ACC112 (cell line): ENCODE results near the gene HMCN1.
"Not testable (repeated sequence)": the region's sequence is repeated elsewhere in the genome, so short reads cannot be mapped to it uniquely, and the experiment has no call there.

Source experiments
- H2AFZ ChIP-seq: fragments of 200-600 bp; sonication (generic); one replicate; pipeline ENCODE4 v1.6.0; 2017; ENCODE audit warnings: antibody characterized with exemption, low read length; ENCODE audit not compliant: unreplicated experiment
- H3K27ac ChIP-seq: fragments of 200-600 bp; sonication (generic); 2 replicates; pipeline ENCODE4 v1.5.1; 2014; ENCODE audit warnings: low read depth, mild to moderate bottlenecking, antibody characterized with exemption, low read length, moderate library complexity
- H3K27me3 ChIP-seq: fragments of 200-600 bp; sonication (generic); 2 replicates; pipeline ENCODE4 v1.6.1; 2014; ENCODE audit warnings: mild to moderate bottlenecking, antibody characterized with exemption, low read length, moderate library complexity, mixed read lengths; ENCODE audit not compliant: insufficient read depth
- H3K36me3 ChIP-seq: fragments of 200-600 bp; sonication (generic); 2 replicates; pipeline ENCODE4 v1.6.1; 2016; ENCODE audit warnings: mild to moderate bottlenecking, antibody characterized with exemption, low read length, moderate library complexity, mixed read lengths; ENCODE audit not compliant: insufficient read depth
- H3K4me1 ChIP-seq: fragments of 200-600 bp; sonication (generic); one replicate; pipeline ENCODE4 v1.6.1; 2016; ENCODE audit warnings: low read length, mixed read lengths; ENCODE audit not compliant: insufficient read depth, unreplicated experiment, control insufficient read depth
- H3K4me3 ChIP-seq: fragments of 200-600 bp; sonication (generic); 2 replicates; pipeline ENCODE4 v1.5.1; 2014; ENCODE audit warnings: mild to moderate bottlenecking, low read depth, low read length
- H3K79me2 ChIP-seq: fragments of 200-600 bp; sonication (generic); one replicate; pipeline ENCODE4 v1.6.0; 2016; ENCODE audit warnings: low read length; ENCODE audit not compliant: control insufficient read depth, unreplicated experiment, insufficient read depth

HMCN1 gene

DNA sequence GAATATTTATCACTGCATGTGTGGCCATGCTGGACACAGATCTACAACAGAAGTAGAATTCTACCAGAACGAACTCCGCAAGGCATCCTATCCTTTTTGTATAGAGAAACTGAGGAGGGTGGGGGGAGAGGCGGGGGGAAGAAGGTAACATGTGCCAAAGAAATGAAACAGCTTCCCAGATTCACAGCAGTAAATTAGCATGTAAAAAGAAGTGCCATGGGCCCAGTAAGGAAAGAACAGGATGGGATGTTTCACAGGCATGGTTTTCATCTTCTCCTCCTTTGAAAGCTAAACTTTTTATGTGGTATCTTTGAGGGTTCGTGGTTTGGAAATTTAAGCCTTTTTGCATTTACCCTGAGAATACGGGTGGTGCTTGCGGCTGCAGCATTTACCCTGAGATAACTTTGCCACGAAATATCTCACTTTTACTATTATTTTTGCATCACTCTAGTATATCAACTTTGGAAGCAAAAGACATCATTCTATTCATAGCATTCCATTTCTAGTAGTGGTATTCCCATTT is 471.9 kb downstream of the HMCN1 start:
- H3K4me1 ChIP-seq: peaks cover 12% of the 10 kb centered on the region
- no peak overlapping the region for H2AFZ ChIP-seq

DNA sequence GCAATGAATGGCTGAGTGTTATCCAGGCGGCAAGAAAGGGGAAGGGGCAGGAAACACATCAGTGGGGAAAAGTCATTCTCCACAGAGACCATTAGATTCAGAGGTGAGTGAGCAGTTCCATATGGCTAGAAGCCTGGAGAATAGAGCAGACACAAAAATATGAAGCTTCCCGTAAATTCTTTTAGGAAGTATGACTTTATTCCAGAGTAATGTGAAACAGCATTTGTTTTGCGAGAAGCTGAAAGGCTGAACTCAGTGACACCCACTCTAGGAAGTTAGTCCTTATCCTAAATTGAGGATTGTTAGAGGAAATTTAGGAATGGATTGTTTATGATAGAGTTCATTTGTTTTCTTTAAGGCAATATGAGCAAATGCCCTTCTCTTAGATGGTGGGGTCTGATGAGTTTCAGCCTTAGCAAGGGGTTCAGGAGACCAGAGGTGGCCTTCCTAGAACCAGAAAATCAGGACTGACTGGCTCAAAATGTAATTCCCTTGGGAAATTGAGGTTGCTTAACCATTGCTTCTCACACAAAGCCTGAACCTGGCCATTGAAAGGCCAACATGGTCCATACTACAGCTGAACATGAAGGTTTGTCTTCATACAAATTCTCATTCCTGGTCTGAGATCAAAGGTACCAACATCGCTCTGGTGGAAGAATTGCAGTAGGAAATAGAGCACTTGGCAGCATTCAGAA is 473.3 kb downstream of the HMCN1 start:
- H3K27me3 ChIP-seq: no peaks in the 10 kb centered on the region
- no peaks in the 10 kb centered on the region for H3K36me3 ChIP-seq
- H3K79me2 ChIP-seq: no peaks in the 10 kb centered on the region
- H3K4me1 ChIP-seq: peaks cover 7% of the 10 kb centered on the region
- no peak overlapping the region for H2AFZ ChIP-seq
- no peak overlapping the region for H3K4me3 ChIP-seq
- H3K27ac ChIP-seq: no peak overlapping the region

More for the DNA sequence above, 471.9 kb downstream of the HMCN1 start:
- H3K36me3 ChIP-seq: no peaks in the 10 kb centered on the region
- no peak overlapping the region for H3K4me3 ChIP-seq
- no peaks in the 10 kb centered on the region for H3K79me2 ChIP-seq
- no peak overlapping the region for H3K27ac ChIP-seq
- H3K27me3 ChIP-seq: no peaks in the 10 kb centered on the region

DNA sequence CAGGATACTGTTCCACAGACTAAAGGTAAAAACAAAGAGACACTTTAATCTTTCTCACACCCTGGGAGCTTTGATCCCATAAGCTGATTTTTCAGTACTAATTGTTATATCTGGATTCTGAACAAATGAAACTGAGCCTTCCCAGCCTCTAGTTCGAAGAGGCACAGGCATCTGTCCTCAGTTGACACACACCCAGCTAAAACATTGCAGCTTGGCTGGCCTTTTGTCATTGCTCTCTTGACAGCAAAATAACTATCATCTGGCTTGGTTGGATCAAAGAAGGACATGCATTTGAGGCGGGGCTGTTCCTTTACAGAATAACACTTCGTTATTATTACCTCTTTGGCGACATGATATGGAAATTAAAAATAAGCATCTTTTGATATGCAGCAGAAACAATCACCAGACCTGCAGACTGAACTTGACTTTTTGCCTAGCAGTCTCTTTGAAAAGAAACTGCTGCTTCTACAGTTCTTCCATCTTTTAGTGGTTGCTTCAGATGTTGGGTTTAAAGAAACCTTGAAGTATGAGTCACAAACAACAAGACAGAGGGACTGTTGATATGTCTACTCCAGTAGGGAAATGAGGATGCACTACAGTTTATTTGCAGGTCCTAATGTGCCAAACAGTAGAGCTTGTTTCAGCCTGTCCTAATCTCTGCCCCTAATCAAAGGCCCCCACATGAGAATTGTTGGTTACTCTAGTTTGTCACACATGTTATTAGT is 474.4 kb downstream of the HMCN1 start:
- H3K4me1 ChIP-seq: peaks cover 7% of the 10 kb centered on the region
- H3K27me3 ChIP-seq: no peaks in the 10 kb centered on the region
- H3K27ac ChIP-seq: no peak overlapping the region
- no peaks in the 10 kb centered on the region for H3K79me2 ChIP-seq
- H2AFZ ChIP-seq: peak overlapping the region; percentile 2
- H3K4me3 ChIP-seq: no peak overlapping the region
- H3K36me3 ChIP-seq: no peaks in the 10 kb centered on the region

DNA sequence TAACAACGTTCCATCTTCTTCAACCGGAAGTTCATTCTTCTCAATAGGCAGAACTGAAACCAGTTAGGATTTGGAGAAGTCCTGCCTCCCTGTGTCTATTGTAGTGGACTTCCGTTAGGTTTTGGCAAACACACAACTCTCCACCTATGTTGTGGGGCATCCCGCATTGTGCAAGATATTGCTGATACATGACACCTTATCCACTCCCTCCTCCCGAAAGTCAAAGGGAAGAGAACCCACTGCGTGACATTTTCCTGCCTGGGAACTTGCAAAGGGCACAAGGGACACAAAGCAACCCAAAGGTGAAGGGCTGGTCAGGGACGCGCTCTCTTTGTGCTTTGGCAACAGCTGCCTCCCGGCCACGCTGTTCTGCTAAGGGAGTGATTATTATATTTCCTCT is 476.1 kb downstream of the HMCN1 start:
- Histone ChIP-seq H3K79me2 (no peaks in the 10 kb centered on the region), H2AFZ (no peak overlapping the region), H3K4me3 (no peak overlapping the region), H3K4me1 (peaks cover 7% of the 10 kb centered on the region), H3K36me3 (no peaks in the 10 kb centered on the region), H3K27me3 (no peaks in the 10 kb centered on the region), H3K27ac (no peak overlapping the region)

DNA sequence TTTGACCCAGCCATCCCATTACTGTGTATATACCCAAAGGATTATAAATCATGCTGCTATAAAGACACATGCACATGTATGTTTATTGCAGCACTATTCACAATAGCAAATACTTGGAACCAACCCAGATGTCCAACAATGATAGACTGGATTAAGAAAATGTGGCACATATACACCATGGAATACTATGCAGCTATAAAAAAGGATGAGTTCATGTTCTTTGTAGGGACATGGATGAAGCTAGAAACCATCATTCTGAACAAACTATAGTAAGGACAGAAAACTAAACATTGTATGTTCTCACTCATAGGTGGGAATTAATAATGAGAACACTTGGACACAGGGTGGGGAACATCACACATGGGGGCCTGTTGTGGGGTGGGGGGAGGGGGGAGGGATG is 477.4 kb downstream of the HMCN1 start:
- H3K79me2 ChIP-seq, H3K36me3 ChIP-seq, H2AFZ ChIP-seq, H3K4me3 ChIP-seq, H3K4me1 ChIP-seq, H3K27me3 ChIP-seq, H3K27ac ChIP-seq: not testable (repeated sequence)

DNA sequence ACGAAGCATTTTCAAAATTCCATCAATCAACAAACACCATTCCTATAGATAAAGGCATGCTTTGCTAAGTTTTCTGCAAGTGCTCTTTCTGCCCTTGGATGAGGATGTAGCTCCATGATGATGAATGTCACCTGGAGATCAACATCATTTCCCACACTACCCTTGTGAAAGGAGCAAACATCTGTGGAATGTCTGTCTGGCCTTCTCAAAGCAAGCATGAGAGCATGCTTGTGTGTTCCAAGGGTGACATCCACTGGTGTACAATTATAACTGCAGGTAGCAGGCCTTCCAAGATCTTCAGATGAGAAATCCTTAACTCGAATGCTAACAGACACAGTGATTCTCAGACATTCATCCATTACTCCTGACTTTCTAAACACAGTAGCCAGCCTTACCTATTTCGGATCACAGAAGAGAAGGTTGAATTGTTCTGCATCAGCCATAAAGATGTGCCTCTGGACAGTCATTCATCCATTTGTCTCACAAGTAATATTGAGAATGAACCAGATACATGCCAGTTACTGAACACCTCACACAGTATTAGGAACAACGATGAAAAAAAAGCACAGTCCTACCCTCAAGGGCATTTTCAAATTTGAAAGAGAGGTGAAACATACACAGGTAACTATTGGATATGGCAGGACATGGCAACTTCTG is 478.5 kb downstream of the HMCN1 start:
- Histone ChIP-seq H3K27ac (no peak overlapping the region), H3K4me1 (peaks cover 7% of the 10 kb centered on the region), H3K36me3 (no peaks in the 10 kb centered on the region), H3K79me2 (no peaks in the 10 kb centered on the region), H3K4me3 (no peak overlapping the region), H3K27me3 (no peaks in the 10 kb centered on the region), H2AFZ (peak overlapping the region; percentile 7)

DNA sequence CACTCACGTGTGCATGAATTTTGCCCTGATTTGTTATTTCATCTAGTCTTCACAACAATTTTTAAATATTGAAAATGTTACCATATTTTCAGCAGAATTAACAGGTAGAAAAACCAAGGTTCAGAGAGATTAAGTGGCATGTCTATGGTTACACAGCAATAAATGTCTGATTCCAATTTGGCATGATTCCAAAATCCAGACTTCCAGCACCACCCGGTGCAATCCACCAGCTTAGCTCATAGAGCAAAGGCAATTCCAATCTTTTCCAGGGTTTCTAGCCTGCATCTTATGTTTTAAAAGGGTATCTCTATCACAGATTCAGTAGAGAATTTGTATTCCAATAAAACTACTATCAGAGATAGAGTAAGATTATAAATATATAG is 479.0 kb downstream of the HMCN1 start:
- Histone ChIP-seq H3K27ac (no peak overlapping the region), H3K79me2 (no peaks in the 10 kb centered on the region), H3K27me3 (no peaks in the 10 kb centered on the region), H3K4me3 (no peak overlapping the region), H2AFZ (peak overlapping the region; percentile 7), H3K4me1 (peaks cover 5% of the 10 kb centered on the region), H3K36me3 (no peaks in the 10 kb centered on the region)

DNA sequence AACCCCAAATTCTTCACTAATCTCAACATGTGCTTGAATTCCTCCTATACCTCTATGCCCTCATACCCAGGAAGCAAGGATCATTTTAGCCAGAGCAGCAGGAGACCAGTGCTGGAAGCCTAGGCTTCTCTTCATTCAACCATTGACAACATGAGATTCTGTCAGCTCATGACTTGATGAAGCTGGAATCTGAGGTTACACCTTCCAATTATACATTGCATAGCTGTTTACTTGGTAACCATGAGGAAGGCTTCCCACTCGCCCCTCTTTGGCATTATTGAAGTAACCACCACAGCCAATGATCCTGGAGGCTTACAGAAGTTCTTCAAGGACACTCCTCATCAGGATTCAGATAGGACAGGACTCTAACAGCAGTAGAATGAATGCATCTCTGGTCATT is 480.6 kb downstream of the HMCN1 start:
- H2AFZ ChIP-seq: no peak overlapping the region
- no peak overlapping the region for H3K27ac ChIP-seq
- no peaks in the 10 kb centered on the region for H3K36me3 ChIP-seq
- no peaks in the 10 kb centered on the region for H3K27me3 ChIP-seq
- no peak overlapping the region for H3K4me3 ChIP-seq
- H3K79me2 ChIP-seq: no peaks in the 10 kb centered on the region
- H3K4me1 ChIP-seq: no peaks in the 10 kb centered on the region

DNA sequence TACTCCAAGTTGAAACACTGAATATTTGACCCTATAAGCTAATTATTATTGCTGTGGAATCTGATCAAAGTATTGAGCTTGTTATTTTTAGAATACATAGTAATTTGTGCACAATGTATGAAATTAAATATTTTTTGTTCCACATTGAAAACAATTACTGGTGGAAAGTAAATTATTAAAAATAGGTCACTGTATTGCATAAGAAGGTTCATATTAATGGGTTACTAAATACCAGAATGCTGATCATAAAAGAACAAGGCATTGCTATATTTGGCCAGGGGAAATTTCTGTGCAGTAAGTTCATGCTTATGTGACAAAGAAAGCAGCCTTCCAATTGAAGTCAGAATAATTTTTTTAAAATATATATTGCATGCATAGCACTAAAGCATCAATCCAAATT is 481.4 kb downstream of the HMCN1 start:
- Histone ChIP-seq H3K27me3 (no peaks in the 10 kb centered on the region), H3K79me2 (no peaks in the 10 kb centered on the region), H3K36me3 (no peaks in the 10 kb centered on the region), H3K4me3 (no peak overlapping the region), H3K4me1 (no peaks in the 10 kb centered on the region), H2AFZ (no peak overlapping the region), H3K27ac (no peak overlapping the region)

DNA sequence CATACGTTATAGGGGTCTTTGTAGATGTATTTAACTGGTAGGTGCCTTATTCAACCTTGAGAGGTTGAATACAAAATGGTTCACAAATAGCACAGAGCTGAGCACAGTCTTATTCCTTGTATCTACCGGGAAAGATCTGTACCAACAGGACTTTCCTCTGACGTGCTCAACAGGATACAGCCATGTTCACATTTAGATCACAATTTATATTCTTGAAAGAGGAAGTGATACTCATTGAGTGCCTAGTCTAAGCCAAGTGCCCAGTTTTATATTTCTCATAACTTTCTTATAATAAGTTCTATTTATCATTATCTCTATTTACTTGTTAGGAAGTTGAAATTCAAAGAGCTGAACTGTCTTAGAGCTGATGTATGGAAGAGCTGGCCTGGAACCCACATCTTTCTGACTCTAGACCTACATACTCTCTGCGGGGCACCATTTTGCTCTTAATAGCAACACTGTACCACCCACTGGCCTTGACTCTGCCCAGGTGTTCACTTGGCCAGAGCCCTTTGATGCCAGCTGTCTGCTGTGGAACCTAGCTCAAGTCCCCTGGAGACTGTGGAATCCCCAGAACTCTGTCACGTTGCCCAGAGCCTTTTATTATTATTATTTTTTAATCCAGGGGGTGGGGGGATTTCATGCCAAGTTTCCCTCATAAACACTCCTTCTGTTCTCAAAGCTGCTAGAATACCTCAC is 484.6 kb downstream of the HMCN1 start:
- H2AFZ ChIP-seq: no peak overlapping the region
- no peak overlapping the region for H3K27ac ChIP-seq
- H3K79me2 ChIP-seq: no peaks in the 10 kb centered on the region
- H3K36me3 ChIP-seq: no peaks in the 10 kb centered on the region
- H3K4me1 ChIP-seq: no peaks in the 10 kb centered on the region
- H3K4me3 ChIP-seq: no peak overlapping the region
- no peaks in the 10 kb centered on the region for H3K27me3 ChIP-seq
